Measurements from ENCODE around the gene UBALD2. TPM values are rescaled to one million over a fixed set of nuclear protein-coding genes. Genes with fewer than 3 reads are reported as not detected.
A peak's percentile ranks its signal among the peaks of the same experiment; 100 is the strongest.

The UBALD2 gene
- total and polyA plus RNA-seq, 2 of the 13 experiments (the other 11 are each of a cell fraction or from before 2014, with no cell fraction given), result 3.3 to 89.7 TPM

DNA sequence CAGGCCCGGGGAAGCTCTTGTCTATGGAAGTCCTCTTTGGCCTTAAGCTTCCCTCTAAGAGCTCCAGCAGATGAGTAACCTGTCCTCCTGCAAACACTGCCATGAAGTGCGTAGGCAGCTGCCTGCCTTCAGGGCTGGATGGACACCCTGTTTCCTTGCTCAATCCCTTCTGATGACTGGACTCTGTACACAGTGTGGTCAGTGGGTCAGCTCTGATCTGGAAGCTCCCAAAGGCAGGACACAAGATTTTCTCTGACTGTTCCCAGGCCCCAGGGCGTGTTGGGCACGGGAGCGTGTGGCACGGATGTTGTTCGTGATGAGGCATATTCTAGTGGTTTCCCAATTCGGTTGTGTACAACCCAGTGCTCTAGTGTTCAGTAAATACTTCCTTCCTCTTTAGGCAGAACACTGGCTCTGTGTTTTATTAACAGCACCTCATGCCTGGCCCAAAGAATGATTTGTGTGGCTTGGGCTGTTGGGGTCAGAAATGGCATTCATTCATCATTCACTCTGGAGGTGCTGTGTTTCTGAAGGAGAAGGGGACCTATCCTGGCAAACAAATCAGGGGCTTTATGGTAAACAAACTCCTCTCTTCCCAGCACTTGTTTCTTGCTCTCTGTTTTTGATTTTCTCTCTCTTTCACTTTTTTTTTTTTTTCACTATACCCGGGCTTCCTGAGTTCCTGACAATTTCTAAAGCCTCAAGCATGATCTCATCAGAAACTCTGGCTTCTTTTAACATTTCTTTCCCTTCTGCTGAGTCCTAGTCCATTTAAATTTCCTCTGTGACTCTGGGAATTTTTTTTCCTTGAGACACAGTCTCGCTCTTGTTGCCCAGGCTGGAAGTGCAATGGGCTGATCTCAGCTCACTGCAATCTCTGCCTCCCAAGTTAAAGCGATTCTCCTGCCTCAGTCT, 12.9 kb upstream of the UBALD2 start (continued):
- TF ChIP-seq MIER3 (CRISPR knock-in tag; IDR thresholded peaks at IDR 0.05; ENCODE audit: borderline replicate concordance) (peak; percentile 79; the same call in 1 of the 2 replicates), TBX3 (IDR thresholded peaks at IDR 0.05; ENCODE audit: borderline replicate concordance) (peak; percentile 83; the same call in 1 of the 2 replicates), TBL1XR1 (IDR thresholded peaks at IDR 0.05; ENCODE audit: borderline replicate concordance, low read length, partially characterized antibody) (no peak), KDM1A (CRISPR knock-in tag; IDR thresholded peaks at IDR 0.05) (peak; percentile 64; the same call in 1 of the 2 replicates), SP1 (IDR thresholded peaks at IDR 0.05) (no peak), SP1 (CRISPR knock-in tag; IDR thresholded peaks at IDR 0.05) (0 out of 2 replicates have a peak, but pooled peaks have one; percentile 32), ZNF441 (CRISPR knock-in tag; IDR thresholded peaks at IDR 0.05; ENCODE audit: borderline replicate concordance) (peak; percentile 85; the same call in 1 of the 2 replicates), FOXO4 (CRISPR knock-in tag; conservative IDR thresholded peaks at IDR 0.05) (0 out of 2 replicates have a peak, but pooled peaks have one; percentile 54), IKZF4 (CRISPR knock-in tag; IDR thresholded peaks at IDR 0.05; ENCODE audit: borderline replicate concordance, low read depth, not compliant biosample characterization) (no peak), ZBTB21 (CRISPR knock-in tag; IDR thresholded peaks at IDR 0.05) (peak; percentile 40; the same call in 1 of the 2 replicates), ZNF468 (CRISPR knock-in tag; IDR thresholded peaks at IDR 0.05) (no peak), RELA (CRISPR knock-in tag; IDR thresholded peaks at IDR 0.05) (no peak), LCORL (IDR thresholded peaks at IDR 0.05) (no peak), LCORL (CRISPR knock-in tag; IDR thresholded peaks at IDR 0.05) (peak; percentile 95), ZNF598 (CRISPR knock-in tag; IDR thresholded peaks at IDR 0.05; ENCODE audit: borderline replicate concordance) (no peak), ZNF343 (CRISPR knock-in tag; IDR thresholded peaks at IDR 0.05) (0 out of 2 replicates have a peak, but pooled peaks have one; percentile 28), KAT8 (CRISPR knock-in tag; IDR thresholded peaks at IDR 0.05) (peak; percentile 68; the same call in 1 of the 2 replicates), RBFOX2 (IDR thresholded peaks at IDR 0.05; ENCODE audit: low read depth, low read length) (no peak), TRIM24 (CRISPR knock-in tag; IDR thresholded peaks at IDR 0.05) (no peak)
- TF ChIP-seq, protein P1, sequence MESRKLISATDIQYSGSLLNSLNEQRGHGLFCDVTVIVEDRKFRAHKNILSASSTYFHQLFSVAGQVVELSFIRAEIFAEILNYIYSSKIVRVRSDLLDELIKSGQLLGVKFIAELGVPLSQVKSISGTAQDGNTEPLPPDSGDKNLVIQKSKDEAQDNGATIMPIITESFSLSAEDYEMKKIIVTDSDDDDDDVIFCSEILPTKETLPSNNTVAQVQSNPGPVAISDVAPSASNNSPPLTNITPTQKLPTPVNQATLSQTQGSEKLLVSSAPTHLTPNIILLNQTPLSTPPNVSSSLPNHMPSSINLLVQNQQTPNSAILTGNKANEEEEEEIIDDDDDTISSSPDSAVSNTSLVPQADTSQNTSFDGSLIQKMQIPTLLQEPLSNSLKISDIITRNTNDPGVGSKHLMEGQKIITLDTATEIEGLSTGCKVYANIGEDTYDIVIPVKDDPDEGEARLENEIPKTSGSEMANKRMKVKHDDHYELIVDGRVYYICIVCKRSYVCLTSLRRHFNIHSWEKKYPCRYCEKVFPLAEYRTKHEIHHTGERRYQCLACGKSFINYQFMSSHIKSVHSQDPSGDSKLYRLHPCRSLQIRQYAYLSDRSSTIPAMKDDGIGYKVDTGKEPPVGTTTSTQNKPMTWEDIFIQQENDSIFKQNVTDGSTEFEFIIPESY (CRISPR knock-in tag; IDR thresholded peaks at IDR 0.05), result peak; percentile 73
- TF ChIP-seq, protein P2, sequence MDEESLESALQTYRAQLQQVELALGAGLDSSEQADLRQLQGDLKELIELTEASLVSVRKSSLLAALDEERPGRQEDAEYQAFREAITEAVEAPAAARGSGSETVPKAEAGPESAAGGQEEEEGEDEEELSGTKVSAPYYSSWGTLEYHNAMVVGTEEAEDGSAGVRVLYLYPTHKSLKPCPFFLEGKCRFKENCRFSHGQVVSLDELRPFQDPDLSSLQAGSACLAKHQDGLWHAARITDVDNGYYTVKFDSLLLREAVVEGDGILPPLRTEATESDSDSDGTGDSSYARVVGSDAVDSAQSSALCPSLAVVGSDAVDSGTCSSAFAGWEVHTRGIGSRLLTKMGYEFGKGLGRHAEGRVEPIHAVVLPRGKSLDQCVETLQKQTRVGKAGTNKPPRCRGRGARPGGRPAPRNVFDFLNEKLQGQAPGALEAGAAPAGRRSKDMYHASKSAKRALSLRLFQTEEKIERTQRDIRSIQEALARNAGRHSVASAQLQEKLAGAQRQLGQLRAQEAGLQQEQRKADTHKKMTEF (CRISPR knock-in tag; IDR thresholded peaks at IDR 0.05), result peak; percentile 91
- TF ChIP-seq, protein P3, sequence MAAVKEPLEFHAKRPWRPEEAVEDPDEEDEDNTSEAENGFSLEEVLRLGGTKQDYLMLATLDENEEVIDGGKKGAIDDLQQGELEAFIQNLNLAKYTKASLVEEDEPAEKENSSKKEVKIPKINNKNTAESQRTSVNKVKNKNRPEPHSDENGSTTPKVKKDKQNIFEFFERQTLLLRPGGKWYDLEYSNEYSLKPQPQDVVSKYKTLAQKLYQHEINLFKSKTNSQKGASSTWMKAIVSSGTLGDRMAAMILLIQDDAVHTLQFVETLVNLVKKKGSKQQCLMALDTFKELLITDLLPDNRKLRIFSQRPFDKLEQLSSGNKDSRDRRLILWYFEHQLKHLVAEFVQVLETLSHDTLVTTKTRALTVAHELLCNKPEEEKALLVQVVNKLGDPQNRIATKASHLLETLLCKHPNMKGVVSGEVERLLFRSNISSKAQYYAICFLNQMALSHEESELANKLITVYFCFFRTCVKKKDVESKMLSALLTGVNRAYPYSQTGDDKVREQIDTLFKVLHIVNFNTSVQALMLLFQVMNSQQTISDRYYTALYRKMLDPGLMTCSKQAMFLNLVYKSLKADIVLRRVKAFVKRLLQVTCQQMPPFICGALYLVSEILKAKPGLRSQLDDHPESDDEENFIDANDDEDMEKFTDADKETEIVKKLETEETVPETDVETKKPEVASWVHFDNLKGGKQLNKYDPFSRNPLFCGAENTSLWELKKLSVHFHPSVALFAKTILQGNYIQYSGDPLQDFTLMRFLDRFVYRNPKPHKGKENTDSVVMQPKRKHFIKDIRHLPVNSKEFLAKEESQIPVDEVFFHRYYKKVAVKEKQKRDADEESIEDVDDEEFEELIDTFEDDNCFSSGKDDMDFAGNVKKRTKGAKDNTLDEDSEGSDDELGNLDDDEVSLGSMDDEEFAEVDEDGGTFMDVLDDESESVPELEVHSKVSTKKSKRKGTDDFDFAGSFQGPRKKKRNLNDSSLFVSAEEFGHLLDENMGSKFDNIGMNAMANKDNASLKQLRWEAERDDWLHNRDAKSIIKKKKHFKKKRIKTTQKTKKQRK (IDR thresholded peaks at IDR 0.05; ENCODE audit: low read length), result no peak

Measured in HepG2 (cell line).